H1 (cell line): Measurements from ENCODE around the gene LIN28A. TPM values are rescaled to one million over a fixed set of nuclear protein-coding genes. Genes with fewer than 3 reads are reported as not detected.

Experiments
- BRCA1 ChIP-seq: IDR thresholded peaks from 2 replicates; pipeline ENCODE4 v1.6.1; 2012; ENCODE audit warnings: low read depth, low read length, improper control_type of control experiment
- HDAC6 ChIP-seq: IDR thresholded peaks from one replicate; pipeline ENCODE4 v1.7.1; 2012; ENCODE audit warnings: low read depth, mild to moderate bottlenecking, inconsistent platforms, low read length, moderate library complexity
- POLR2AphosphoS5 ChIP-seq: IDR thresholded peaks from 2 replicates; pipeline ENCODE4 v1.6.1; 2011; ENCODE audit warnings: low read depth, low read length
- SUZ12 ChIP-seq: fragments of 200-600 bp; sonication (generic); IDR thresholded peaks from 2 replicates; pipeline ENCODE4 v1.6.1; 2012; ENCODE audit warnings: mild to moderate bottlenecking, inconsistent platforms, low read length, moderate library complexity, mixed read lengths
- TCF12 ChIP-seq: IDR thresholded peaks from 2 replicates; pipeline ENCODE4 v1.6.1; 2011; ENCODE audit warnings: low read depth, mild to moderate bottlenecking, low read length
- YY1 ChIP-seq: IDR thresholded peaks from 2 replicates; pipeline ENCODE4 v1.6.1; 2011; ENCODE audit warnings: low read depth, mild to moderate bottlenecking, low read length
- polyA plus RNA-seq, 7 experiments: library from polyadenylated mRNA; depleted of rRNA in 3 of 7; stranded (reverse) in 5 of 7; unstranded in 2 of 7; fragments of >200 nt in 5 of 7; fragments of 200-250 nt in 2 of 7; gene quantifications; 1 replicate in 5 of 7; 2 replicates in 1 of 7; 4 replicates in 1 of 7; pipeline versions ENCODE4 v1.2.1 to v1.2.3, GENCODE V29; 2011 to 2013; ENCODE audit warnings: missing spikeins in 2 of 7, mixed read lengths in 2 of 7
- total RNA-seq: library from RNA; stranded (reverse); fragmentation: NEBNext Ultra II Directional; extraction: Animal tissue kit (Norgen Biotek cat#: 25700); gene quantifications from 2 replicates; pipeline ENCODE4 v1.2.1, GENCODE V29; 2021
- TF ChIP-seq, protein P1 (sequence below): IDR thresholded peaks from 2 replicates; pipeline ENCODE4 v1.6.1; 2011; ENCODE audit warnings: low read depth, mild to moderate bottlenecking, low read length; ENCODE audit not compliant: insufficient read depth
- TF ChIP-seq, protein P2 (sequence below): IDR thresholded peaks from 2 replicates; pipeline ENCODE4 v1.6.1; 2012; ENCODE audit warnings: low read length, inconsistent platforms
- TF ChIP-seq, protein P3 (sequence below): fragments of 300-600 bp; sonication (generic); IDR thresholded peaks from 2 replicates; pipeline ENCODE4 v1.7.1; 2012; ENCODE audit warnings: low read length, moderate library complexity, mild to moderate bottlenecking, inconsistent platforms; ENCODE audit not compliant: insufficient replicate concordance

LIN28A gene
- total and polyA plus RNA-seq, 2 of the 8 experiments (the other 6 are each of a cell fraction or from before 2014, with no cell fraction given) = 403 to 1,486 TPM

DNA sequence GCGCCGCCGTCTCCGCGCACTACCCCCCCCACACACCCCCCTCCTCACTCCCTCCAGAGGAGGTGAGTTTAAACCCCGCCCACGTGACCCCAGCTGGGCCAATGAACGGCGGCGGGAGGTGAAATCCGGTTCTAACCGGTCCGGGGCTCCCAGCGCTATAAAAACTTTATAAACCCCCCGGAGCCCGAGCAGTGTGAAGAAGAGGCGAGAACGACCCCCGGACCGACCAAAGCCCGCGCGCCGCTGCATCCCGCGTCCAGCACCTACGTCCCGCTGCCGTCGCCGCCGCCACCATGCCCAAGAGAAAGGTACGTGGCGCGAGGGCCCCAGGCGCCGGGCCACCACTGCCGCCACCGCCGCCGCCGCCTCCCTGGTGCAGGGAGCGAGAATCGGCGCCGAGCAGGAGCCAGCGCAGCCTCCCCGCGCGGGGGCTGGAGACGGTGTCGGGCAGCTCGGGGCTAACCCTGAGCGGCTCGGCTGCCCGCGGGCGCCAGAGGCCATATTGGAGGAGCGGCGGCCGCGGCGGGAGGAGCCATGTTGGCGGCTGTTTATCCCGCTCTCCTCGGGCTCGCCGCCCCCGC lies 61.8 kb downstream of the LIN28A start, which contains the start of gene HMGN2 (continued):
- TF ChIP-seq TCF12 (no peak), HDAC6 (no peak), POLR2AphosphoS5 (peak; percentile 89; the same call in 1 of the 2 replicates), YY1 (peak; percentile 88), BRCA1 (no peak), SUZ12 (no peak)
- TF ChIP-seq, protein P1, sequence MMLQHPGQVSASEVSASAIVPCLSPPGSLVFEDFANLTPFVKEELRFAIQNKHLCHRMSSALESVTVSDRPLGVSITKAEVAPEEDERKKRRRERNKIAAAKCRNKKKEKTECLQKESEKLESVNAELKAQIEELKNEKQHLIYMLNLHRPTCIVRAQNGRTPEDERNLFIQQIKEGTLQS = peak; percentile 86
- TF ChIP-seq, protein P2, sequence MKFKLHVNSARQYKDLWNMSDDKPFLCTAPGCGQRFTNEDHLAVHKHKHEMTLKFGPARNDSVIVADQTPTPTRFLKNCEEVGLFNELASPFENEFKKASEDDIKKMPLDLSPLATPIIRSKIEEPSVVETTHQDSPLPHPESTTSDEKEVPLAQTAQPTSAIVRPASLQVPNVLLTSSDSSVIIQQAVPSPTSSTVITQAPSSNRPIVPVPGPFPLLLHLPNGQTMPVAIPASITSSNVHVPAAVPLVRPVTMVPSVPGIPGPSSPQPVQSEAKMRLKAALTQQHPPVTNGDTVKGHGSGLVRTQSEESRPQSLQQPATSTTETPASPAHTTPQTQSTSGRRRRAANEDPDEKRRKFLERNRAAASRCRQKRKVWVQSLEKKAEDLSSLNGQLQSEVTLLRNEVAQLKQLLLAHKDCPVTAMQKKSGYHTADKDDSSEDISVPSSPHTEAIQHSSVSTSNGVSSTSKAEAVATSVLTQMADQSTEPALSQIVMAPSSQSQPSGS = no peak
- TF ChIP-seq, protein P3, sequence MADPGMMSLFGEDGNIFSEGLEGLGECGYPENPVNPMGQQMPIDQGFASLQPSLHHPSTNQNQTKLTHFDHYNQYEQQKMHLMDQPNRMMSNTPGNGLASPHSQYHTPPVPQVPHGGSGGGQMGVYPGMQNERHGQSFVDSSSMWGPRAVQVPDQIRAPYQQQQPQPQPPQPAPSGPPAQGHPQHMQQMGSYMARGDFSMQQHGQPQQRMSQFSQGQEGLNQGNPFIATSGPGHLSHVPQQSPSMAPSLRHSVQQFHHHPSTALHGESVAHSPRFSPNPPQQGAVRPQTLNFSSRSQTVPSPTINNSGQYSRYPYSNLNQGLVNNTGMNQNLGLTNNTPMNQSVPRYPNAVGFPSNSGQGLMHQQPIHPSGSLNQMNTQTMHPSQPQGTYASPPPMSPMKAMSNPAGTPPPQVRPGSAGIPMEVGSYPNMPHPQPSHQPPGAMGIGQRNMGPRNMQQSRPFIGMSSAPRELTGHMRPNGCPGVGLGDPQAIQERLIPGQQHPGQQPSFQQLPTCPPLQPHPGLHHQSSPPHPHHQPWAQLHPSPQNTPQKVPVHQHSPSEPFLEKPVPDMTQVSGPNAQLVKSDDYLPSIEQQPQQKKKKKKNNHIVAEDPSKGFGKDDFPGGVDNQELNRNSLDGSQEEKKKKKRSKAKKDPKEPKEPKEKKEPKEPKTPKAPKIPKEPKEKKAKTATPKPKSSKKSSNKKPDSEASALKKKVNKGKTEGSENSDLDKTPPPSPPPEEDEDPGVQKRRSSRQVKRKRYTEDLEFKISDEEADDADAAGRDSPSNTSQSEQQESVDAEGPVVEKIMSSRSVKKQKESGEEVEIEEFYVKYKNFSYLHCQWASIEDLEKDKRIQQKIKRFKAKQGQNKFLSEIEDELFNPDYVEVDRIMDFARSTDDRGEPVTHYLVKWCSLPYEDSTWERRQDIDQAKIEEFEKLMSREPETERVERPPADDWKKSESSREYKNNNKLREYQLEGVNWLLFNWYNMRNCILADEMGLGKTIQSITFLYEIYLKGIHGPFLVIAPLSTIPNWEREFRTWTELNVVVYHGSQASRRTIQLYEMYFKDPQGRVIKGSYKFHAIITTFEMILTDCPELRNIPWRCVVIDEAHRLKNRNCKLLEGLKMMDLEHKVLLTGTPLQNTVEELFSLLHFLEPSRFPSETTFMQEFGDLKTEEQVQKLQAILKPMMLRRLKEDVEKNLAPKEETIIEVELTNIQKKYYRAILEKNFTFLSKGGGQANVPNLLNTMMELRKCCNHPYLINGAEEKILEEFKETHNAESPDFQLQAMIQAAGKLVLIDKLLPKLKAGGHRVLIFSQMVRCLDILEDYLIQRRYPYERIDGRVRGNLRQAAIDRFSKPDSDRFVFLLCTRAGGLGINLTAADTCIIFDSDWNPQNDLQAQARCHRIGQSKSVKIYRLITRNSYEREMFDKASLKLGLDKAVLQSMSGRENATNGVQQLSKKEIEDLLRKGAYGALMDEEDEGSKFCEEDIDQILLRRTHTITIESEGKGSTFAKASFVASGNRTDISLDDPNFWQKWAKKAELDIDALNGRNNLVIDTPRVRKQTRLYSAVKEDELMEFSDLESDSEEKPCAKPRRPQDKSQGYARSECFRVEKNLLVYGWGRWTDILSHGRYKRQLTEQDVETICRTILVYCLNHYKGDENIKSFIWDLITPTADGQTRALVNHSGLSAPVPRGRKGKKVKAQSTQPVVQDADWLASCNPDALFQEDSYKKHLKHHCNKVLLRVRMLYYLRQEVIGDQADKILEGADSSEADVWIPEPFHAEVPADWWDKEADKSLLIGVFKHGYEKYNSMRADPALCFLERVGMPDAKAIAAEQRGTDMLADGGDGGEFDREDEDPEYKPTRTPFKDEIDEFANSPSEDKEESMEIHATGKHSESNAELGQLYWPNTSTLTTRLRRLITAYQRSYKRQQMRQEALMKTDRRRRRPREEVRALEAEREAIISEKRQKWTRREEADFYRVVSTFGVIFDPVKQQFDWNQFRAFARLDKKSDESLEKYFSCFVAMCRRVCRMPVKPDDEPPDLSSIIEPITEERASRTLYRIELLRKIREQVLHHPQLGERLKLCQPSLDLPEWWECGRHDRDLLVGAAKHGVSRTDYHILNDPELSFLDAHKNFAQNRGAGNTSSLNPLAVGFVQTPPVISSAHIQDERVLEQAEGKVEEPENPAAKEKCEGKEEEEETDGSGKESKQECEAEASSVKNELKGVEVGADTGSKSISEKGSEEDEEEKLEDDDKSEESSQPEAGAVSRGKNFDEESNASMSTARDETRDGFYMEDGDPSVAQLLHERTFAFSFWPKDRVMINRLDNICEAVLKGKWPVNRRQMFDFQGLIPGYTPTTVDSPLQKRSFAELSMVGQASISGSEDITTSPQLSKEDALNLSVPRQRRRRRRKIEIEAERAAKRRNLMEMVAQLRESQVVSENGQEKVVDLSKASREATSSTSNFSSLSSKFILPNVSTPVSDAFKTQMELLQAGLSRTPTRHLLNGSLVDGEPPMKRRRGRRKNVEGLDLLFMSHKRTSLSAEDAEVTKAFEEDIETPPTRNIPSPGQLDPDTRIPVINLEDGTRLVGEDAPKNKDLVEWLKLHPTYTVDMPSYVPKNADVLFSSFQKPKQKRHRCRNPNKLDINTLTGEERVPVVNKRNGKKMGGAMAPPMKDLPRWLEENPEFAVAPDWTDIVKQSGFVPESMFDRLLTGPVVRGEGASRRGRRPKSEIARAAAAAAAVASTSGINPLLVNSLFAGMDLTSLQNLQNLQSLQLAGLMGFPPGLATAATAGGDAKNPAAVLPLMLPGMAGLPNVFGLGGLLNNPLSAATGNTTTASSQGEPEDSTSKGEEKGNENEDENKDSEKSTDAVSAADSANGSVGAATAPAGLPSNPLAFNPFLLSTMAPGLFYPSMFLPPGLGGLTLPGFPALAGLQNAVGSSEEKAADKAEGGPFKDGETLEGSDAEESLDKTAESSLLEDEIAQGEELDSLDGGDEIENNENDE = no peak
